CD14-positive monocyte (primary cell): ENCODE results near the gene CSE1L. TPM values are rescaled to one million over a fixed set of nuclear protein-coding genes. Genes with fewer than 3 reads are reported as not detected.

Source experiments
- DNase-seq, 3 donors: peaks; one replicate each; pipeline ENCODE4 v3.0.0-alpha.2; 2011 to 2022
- H2AFZ ChIP-seq: 2 replicates; pipeline ENCODE4 v1.6.0; 2012; ENCODE audit warnings: mild to moderate bottlenecking, low read depth, low read length, inconsistent platforms; ENCODE audit not compliant: insufficient read depth, poor library complexity, severe bottlenecking
- H3K27ac ChIP-seq, 2 donors: 1 replicate in 1 of 2; 2 replicates in 1 of 2; pipeline ENCODE4 v1.5.1; 2012 to 2013; ENCODE audit warnings: low read length in 2 of 2, control low read depth in 1 of 2, inconsistent platforms in 1 of 2, low read depth in 1 of 2, mild to moderate bottlenecking in 1 of 2
- H3K27me3 ChIP-seq, 2 donors: one replicate each; pipeline versions ENCODE4 v1.6.0 to v1.6.1; 2011 to 2013; ENCODE audit warnings: low read length in 2 of 2; ENCODE audit not compliant: control insufficient read depth in 2 of 2, insufficient read depth in 2 of 2
- H3K36me3 ChIP-seq, 2 donors: replicated peaks in 1 of 2; 1 replicate in 1 of 2; 2 replicates in 1 of 2; pipeline versions ENCODE4 v1.5.1 to v1.6.1; 2012 to 2013; ENCODE audit warnings: low read length in 2 of 2, control low read depth in 1 of 2, inconsistent platforms in 1 of 2, mild to moderate bottlenecking in 1 of 2; ENCODE audit not compliant: insufficient read depth in 2 of 2, control insufficient read depth in 1 of 2
- H3K4me1 ChIP-seq, 2 donors: 1 replicate in 1 of 2; 2 replicates in 1 of 2; pipeline versions ENCODE4 v1.5.1 to v1.6.1; 2012 to 2013; ENCODE audit warnings: low read length in 2 of 2, control low read depth in 1 of 2, inconsistent platforms in 1 of 2, mild to moderate bottlenecking in 1 of 2, moderate library complexity in 1 of 2; ENCODE audit not compliant: insufficient read depth in 2 of 2, control insufficient read depth in 1 of 2
- H3K4me2 ChIP-seq: replicated peaks from 2 replicates; pipeline ENCODE3; 2012; ENCODE audit warnings: low read length, moderate library complexity, mild to moderate bottlenecking; ENCODE audit not compliant: poor library complexity, severe bottlenecking; ENCODE audit errors: extremely low read depth
- H3K4me3 ChIP-seq, 3 experiments: fragments of 200-600 bp in 1 of 3; sonication (generic) in 1 of 3; replicated peaks in 1 of 3; 1 replicate in 2 of 3; 2 replicates in 1 of 3; pipeline ENCODE4 v1.5.1; 2011 to 2013; ENCODE audit warnings: low read length in 3 of 3, mild to moderate bottlenecking in 3 of 3, control low read depth in 2 of 3, low read depth in 2 of 3, inconsistent platforms in 1 of 3, moderate library complexity in 1 of 3
- H3K79me2 ChIP-seq: 2 replicates; pipeline ENCODE4 v1.6.0; 2012; ENCODE audit warnings: mild to moderate bottlenecking, control low read depth, inconsistent platforms, low read length, moderate library complexity; ENCODE audit not compliant: insufficient read depth
- H3K9ac ChIP-seq: 2 replicates; pipeline ENCODE4 v1.6.0; 2017; ENCODE audit warnings: low read length, mild to moderate bottlenecking; ENCODE audit not compliant: insufficient read depth, poor library complexity, severe bottlenecking
- H3K9me3 ChIP-seq, 2 donors: replicated peaks in 1 of 2; 1 replicate in 1 of 2; 2 replicates in 1 of 2; pipeline versions ENCODE4 v1.5.1 to v1.6.1; 2012 to 2013; ENCODE audit warnings: low read length in 2 of 2, control low read depth in 1 of 2; ENCODE audit not compliant: control insufficient read depth in 1 of 2, insufficient read depth in 1 of 2
- H4K20me1 ChIP-seq: 2 replicates; pipeline ENCODE4 v1.6.0; 2012; ENCODE audit warnings: mild to moderate bottlenecking, low read length, control low read depth, moderate library complexity; ENCODE audit not compliant: insufficient read depth
- H3K27ac Mint-ChIP-seq, 7 donors: one replicate each; pipeline ENCODE4 v1.8.0; 2020; ENCODE audit warnings: mild to moderate bottlenecking in 7 of 7, mixed read lengths in 7 of 7, moderate library complexity in 6 of 7, inconsistent platforms in 2 of 7
- H3K27me3 Mint-ChIP-seq, 3 donors: one replicate each; pipeline ENCODE4 v1.8.0; 2021 to 2022; ENCODE audit warnings: low read depth in 3 of 3, mild to moderate bottlenecking in 3 of 3, mixed read lengths in 3 of 3, moderate library complexity in 3 of 3, inconsistent platforms in 1 of 3
- H3K36me3 Mint-ChIP-seq, 2 donors: one replicate each; pipeline ENCODE4 v1.8.0; 2020; ENCODE audit warnings: mixed read lengths in 2 of 2, inconsistent platforms in 1 of 2, mild to moderate bottlenecking in 1 of 2
- H3K4me1 Mint-ChIP-seq: one replicate; pipeline ENCODE4 v1.8.0; 2020; ENCODE audit warnings: mild to moderate bottlenecking, mixed read lengths
- H3K4me3 Mint-ChIP-seq, 2 donors: one replicate each; pipeline ENCODE4 v1.8.0; 2020; ENCODE audit warnings: mild to moderate bottlenecking in 2 of 2, mixed read lengths in 2 of 2, moderate library complexity in 1 of 2
- H3K9me3 Mint-ChIP-seq, 7 donors: one replicate each; pipeline ENCODE4 v1.8.0; 2020 to 2022; ENCODE audit warnings: mixed read lengths in 7 of 7, mild to moderate bottlenecking in 6 of 7, moderate library complexity in 6 of 7, inconsistent platforms in 2 of 7
- WGBS: methylation state at CpG from one replicate; pipeline ENCODE4 v1.1.5; 2013; ENCODE audit warnings: missing lambda C conversion rate; ENCODE audit not compliant: insufficient coverage; 5-methylcytosine and 5-hydroxymethylcytosine counted together
- intact Hi-C, 2 donors: fragments of 100-400 bp; cut with micrococcal nuclease; formaldehyde crosslinking; loops; one replicate each; pipeline versions ENCODE4 v1.15.0 to v1.15.1; 2023
- polyA plus RNA-seq, 3 donors: library from polyadenylated mRNA; depleted of rRNA in 1 of 3; unstranded in 2 of 3; stranded (reverse) in 1 of 3; fragments of 300-500 nt in 2 of 3; fragments of >200 nt in 1 of 3; fragmentation: Illumina TruSeq in 2 of 3; gene quantifications; 1 replicate in 2 of 3; 2 replicates in 1 of 3; pipeline ENCODE4 v1.2.3, GENCODE V29; 2012 to 2021
- TF ChIP-seq, protein P1 (sequence below): fragments of 200-600 bp; IDR thresholded peaks from one replicate; pipeline ENCODE4 v1.8.0; 2022; ENCODE audit warnings: antibody characterized with exemption, mild to moderate bottlenecking

CSE1L gene
- polyA plus RNA-seq, 3 donors = 8.5 to 22.0 (median 19.4) TPM

DNA sequence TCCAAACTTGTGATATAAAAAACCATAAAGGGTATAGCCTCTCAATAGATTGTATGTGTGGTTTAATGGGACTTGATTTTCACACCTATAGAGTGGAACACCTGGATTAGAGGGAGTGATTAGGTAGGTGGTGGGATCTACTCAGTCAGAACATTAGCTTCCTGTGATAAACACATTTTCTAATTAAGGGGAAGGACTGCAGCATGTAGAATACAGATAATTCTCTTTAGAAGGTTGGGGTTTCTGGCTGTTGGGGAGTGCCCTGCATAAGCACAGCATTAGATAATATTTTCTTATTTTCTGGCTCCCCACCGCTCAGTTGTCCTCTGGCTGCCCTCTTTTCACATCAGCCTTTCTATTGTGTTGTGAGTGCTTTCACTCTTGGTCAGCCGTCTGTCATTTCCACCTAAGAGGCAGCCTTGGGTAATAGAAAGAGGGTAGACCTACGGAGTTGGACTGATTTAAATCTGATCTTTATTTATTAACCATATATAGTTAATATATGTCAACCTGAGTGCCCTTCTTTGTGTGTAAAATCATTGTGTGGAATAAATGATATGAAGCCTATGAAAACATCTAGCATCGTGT is 8.0 kb downstream of the CSE1L start:
- intact Hi-C loops = no loop called here
- H3K9me3 ChIP-seq = no peaks in the 10 kb centered on the region
- peak overlapping the region in 1 of 2 donors; percentile 23 for H3K27ac ChIP-seq
- no peak for DNase-seq
- no peaks in the 10 kb centered on the region for H3K4me1 ChIP-seq
- no peaks in the 10 kb centered on the region for H3K27me3 Mint-ChIP-seq
- no peak overlapping the region for H3K4me3 ChIP-seq
- no peaks in the 10 kb centered on the region for H3K9me3 Mint-ChIP-seq
- no peak overlapping the region for H3K4me3 Mint-ChIP-seq
- H3K36me3 ChIP-seq = peaks cover 14 to 42% of the 10 kb centered on the region in 2 donors
- H4K20me1 ChIP-seq = peaks cover 68% of the 10 kb centered on the region
- TF ChIP-seq, protein P1, sequence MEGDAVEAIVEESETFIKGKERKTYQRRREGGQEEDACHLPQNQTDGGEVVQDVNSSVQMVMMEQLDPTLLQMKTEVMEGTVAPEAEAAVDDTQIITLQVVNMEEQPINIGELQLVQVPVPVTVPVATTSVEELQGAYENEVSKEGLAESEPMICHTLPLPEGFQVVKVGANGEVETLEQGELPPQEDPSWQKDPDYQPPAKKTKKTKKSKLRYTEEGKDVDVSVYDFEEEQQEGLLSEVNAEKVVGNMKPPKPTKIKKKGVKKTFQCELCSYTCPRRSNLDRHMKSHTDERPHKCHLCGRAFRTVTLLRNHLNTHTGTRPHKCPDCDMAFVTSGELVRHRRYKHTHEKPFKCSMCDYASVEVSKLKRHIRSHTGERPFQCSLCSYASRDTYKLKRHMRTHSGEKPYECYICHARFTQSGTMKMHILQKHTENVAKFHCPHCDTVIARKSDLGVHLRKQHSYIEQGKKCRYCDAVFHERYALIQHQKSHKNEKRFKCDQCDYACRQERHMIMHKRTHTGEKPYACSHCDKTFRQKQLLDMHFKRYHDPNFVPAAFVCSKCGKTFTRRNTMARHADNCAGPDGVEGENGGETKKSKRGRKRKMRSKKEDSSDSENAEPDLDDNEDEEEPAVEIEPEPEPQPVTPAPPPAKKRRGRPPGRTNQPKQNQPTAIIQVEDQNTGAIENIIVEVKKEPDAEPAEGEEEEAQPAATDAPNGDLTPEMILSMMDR = no peak
- H3K27me3 ChIP-seq = no peaks in the 10 kb centered on the region
- no peak overlapping the region for H2AFZ ChIP-seq
- peaks cover 8 to 40% of the 10 kb centered on the region in 2 donors for H3K36me3 Mint-ChIP-seq
- H3K4me1 Mint-ChIP-seq = peaks cover 17% of the 10 kb centered on the region
- no peak overlapping the region for H3K9ac ChIP-seq
- H3K79me2 ChIP-seq = peaks cover 100% of the 10 kb centered on the region
- H3K27ac Mint-ChIP-seq = peak overlapping the region in 3 of 7 donors; percentile 43 to 63 (median 50)
- no peak overlapping the region for H3K4me2 ChIP-seq
- WGBS = no CpG with 5 or more reads among the region's 4 CpGs

DNA sequence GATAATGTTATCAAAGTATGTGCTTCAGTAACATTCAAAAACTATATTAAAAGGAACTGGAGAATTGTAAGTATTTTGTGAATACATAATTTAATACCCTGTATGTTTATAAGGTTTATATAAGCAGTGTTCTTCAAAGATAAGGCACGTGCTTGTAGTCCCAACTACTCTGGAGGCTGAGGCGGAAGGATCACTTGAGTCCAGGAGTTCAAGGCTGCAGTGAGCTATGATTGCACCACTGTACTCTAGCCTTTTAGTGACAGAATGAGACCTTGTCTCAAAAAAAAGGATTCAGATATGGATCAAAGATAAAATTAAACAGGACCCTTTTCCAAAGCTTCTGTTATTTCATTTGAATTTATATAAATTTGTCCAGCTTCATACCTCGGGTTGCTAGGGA is 17.2 kb downstream of the CSE1L start:
- no CpG with 5 or more reads among the region's 3 CpGs for WGBS
- Histone ChIP-seq H4K20me1 (peaks cover 11% of the 10 kb centered on the region), H3K27me3 (no peaks in the 10 kb centered on the region), H3K27ac (no peak overlapping the region), H2AFZ (no peak overlapping the region), H3K4me3 (no peak overlapping the region), H3K36me3 (peaks cover 68 to 84% of the 10 kb centered on the region in 2 donors), H3K9ac (no peak overlapping the region), H3K4me2 (no peak overlapping the region), H3K4me1 (no peaks in the 10 kb centered on the region), H3K9me3 (no peaks in the 10 kb centered on the region), H3K79me2 (peaks cover 49% of the 10 kb centered on the region)
- H3K36me3 Mint-ChIP-seq = peaks cover 49 to 83% of the 10 kb centered on the region in 2 donors
- no peaks in the 10 kb centered on the region for H3K27me3 Mint-ChIP-seq
- no peaks in the 10 kb centered on the region for H3K9me3 Mint-ChIP-seq
- H3K4me3 Mint-ChIP-seq = no peak overlapping the region
- no peaks in the 10 kb centered on the region for H3K4me1 Mint-ChIP-seq
- H3K27ac Mint-ChIP-seq = no peak overlapping the region
- intact Hi-C loops = loop anchor here in 1 of 2 donors (5.0 kb wide), 1 partner anchor 46 kb away; no protein-coding TSS in a partner anchor
- TF ChIP-seq, protein P1 = no peak
- no peak for DNase-seq
